Progenitor cell of endocrine pancreas (in vitro differentiated cells): ENCODE results near the gene LIX1. TPM values are rescaled to one million over a fixed set of nuclear protein-coding genes. Genes with fewer than 3 reads are reported as not detected.

Experiments used
- DNase-seq: peaks from one replicate; pipeline ENCODE4 v3.0.0; 2021; ENCODE audit warnings: low spot score; ENCODE audit not compliant: unreplicated experiment
- H3K27ac Mint-ChIP-seq: 2 replicates; pipeline ENCODE4 v1.8.0; 2021; ENCODE audit warnings: mild to moderate bottlenecking, moderate library complexity, mixed read lengths
- H3K27me3 Mint-ChIP-seq: 2 replicates; pipeline ENCODE4 v1.8.0; 2021; ENCODE audit warnings: mixed read lengths
- H3K36me3 Mint-ChIP-seq: 2 replicates; pipeline ENCODE4 v1.8.0; 2022; ENCODE audit warnings: mixed read lengths; ENCODE audit not compliant: insufficient read depth
- H3K4me1 Mint-ChIP-seq: 2 replicates; pipeline ENCODE4 v1.8.0; 2021; ENCODE audit warnings: low read depth, mixed read lengths
- H3K4me3 Mint-ChIP-seq: 2 replicates; pipeline ENCODE4 v1.8.0; 2021; ENCODE audit warnings: low read depth, mild to moderate bottlenecking, moderate library complexity, mixed read lengths
- H3K9me3 Mint-ChIP-seq: 2 replicates; pipeline ENCODE4 v1.8.0; 2021; ENCODE audit warnings: low read depth, mixed read lengths
- total RNA-seq: library from RNA; stranded (reverse); gene quantifications from 2 replicates; pipeline ENCODE4 v1.2.1, GENCODE V29; 2021
- TF ChIP-seq, protein P1 (sequence below): fragments of 200-600 bp; sonication (generic); IDR thresholded peaks from one replicate; pipeline ENCODE4 v1.5.0; 2021; ENCODE audit warnings: antibody characterized with exemption, mild to moderate bottlenecking; ENCODE audit not compliant: unreplicated experiment

LIX1 gene
- total RNA-seq, 1 donor from 2014 or later: 0.31 TPM

GRCh38 chr5:97115932-97116331 lies 26.5 kb downstream of the LIX1 start:
- Mint-ChIP-seq H3K4me1 (peaks cover 3% of the 10 kb centered on the region), H3K27me3 (peaks cover 4% of the 10 kb centered on the region), H3K9me3 (no peaks in the 10 kb centered on the region), H3K27ac (no peak overlapping the region), H3K4me3 (no peak overlapping the region), H3K36me3 (no peaks in the 10 kb centered on the region)
- TF ChIP-seq, protein P1, sequence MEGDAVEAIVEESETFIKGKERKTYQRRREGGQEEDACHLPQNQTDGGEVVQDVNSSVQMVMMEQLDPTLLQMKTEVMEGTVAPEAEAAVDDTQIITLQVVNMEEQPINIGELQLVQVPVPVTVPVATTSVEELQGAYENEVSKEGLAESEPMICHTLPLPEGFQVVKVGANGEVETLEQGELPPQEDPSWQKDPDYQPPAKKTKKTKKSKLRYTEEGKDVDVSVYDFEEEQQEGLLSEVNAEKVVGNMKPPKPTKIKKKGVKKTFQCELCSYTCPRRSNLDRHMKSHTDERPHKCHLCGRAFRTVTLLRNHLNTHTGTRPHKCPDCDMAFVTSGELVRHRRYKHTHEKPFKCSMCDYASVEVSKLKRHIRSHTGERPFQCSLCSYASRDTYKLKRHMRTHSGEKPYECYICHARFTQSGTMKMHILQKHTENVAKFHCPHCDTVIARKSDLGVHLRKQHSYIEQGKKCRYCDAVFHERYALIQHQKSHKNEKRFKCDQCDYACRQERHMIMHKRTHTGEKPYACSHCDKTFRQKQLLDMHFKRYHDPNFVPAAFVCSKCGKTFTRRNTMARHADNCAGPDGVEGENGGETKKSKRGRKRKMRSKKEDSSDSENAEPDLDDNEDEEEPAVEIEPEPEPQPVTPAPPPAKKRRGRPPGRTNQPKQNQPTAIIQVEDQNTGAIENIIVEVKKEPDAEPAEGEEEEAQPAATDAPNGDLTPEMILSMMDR: no peak
- no peak for DNase-seq

DNA sequence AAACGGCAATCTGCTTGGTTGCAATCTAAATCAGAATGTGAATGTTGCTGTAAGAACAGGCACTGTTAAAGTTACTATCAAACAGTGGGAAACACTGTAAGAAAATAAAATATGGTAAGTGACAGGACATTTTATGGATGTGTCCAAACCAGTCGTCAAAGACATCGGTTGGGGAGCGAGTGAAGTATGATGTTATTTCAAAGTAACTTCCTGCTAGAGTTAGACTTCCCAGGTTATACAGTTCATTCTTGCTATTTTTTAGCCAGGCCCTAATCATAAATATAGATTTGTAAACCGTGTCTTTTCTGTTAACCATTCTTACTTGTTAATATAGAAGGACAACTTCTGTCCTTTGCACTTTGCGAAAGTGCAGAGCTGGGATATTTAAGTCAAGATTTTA lies 30.2 kb downstream of the LIX1 start:
- peaks cover 4% of the 10 kb centered on the region for H3K27me3 Mint-ChIP-seq
- no peaks in the 10 kb centered on the region for H3K36me3 Mint-ChIP-seq
- no peaks in the 10 kb centered on the region for H3K9me3 Mint-ChIP-seq
- no peak overlapping the region for H3K4me3 Mint-ChIP-seq
- H3K27ac Mint-ChIP-seq: no peak overlapping the region
- H3K4me1 Mint-ChIP-seq: peaks cover 3% of the 10 kb centered on the region
- DNase-seq: no peak
- TF ChIP-seq, protein P1: no peak

GRCh38 chr5:97111616-97112015 lies 30.8 kb downstream of the LIX1 start:
- no peak overlapping the region for H3K27ac Mint-ChIP-seq
- H3K4me3 Mint-ChIP-seq: no peak overlapping the region
- no peak for DNase-seq
- no peaks in the 10 kb centered on the region for H3K36me3 Mint-ChIP-seq
- TF ChIP-seq, protein P1: no peak
- H3K9me3 Mint-ChIP-seq: no peaks in the 10 kb centered on the region
- peaks cover 4% of the 10 kb centered on the region for H3K27me3 Mint-ChIP-seq
- peaks cover 5% of the 10 kb centered on the region for H3K4me1 Mint-ChIP-seq

DNA sequence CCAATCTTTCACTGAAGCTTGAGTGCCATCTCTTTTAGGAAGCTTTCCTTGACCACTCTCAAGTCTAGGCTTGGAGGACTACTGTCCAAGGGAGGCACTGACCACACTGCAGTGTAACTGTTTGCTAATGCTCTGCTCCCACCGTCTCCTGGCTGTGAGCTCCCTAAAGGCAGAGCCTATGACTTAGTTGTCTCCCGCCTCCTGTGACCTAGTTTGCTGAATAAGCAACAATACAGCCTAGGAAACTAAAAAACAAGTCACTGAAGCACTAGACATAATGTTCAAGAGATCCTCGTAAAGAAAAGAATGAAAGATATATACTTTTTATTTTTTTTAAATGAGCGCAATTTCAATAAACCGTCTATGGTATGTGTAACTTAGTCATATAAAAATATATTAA lies 31.4 kb downstream of the LIX1 start:
- Mint-ChIP-seq H3K27me3 (peaks cover 4% of the 10 kb centered on the region), H3K4me3 (no peak overlapping the region), H3K9me3 (no peaks in the 10 kb centered on the region), H3K4me1 (peaks cover 9% of the 10 kb centered on the region), H3K36me3 (no peaks in the 10 kb centered on the region), H3K27ac (no peak overlapping the region)
- no peak for DNase-seq
- TF ChIP-seq, protein P1: no peak

GRCh38 chr5:97107318-97107717 lies 35.1 kb downstream of the LIX1 start:
- Mint-ChIP-seq H3K27ac (no peak overlapping the region), H3K9me3 (no peaks in the 10 kb centered on the region), H3K36me3 (no peaks in the 10 kb centered on the region), H3K27me3 (peaks cover 4% of the 10 kb centered on the region), H3K4me1 (peaks cover 9% of the 10 kb centered on the region), H3K4me3 (no peak overlapping the region)
- TF ChIP-seq, protein P1: no peak
- DNase-seq: no peak
